Measurements from ENCODE around the gene ABHD10. TPM values are rescaled to one million over a fixed set of nuclear protein-coding genes. Genes with fewer than 3 reads are reported as not detected.
A peak's percentile ranks its signal among the peaks of the same experiment; 100 is the strongest.

Gene ABHD10
- total RNA-seq, 1 donor from 2014 or later = 22.6 TPM

DNA sequence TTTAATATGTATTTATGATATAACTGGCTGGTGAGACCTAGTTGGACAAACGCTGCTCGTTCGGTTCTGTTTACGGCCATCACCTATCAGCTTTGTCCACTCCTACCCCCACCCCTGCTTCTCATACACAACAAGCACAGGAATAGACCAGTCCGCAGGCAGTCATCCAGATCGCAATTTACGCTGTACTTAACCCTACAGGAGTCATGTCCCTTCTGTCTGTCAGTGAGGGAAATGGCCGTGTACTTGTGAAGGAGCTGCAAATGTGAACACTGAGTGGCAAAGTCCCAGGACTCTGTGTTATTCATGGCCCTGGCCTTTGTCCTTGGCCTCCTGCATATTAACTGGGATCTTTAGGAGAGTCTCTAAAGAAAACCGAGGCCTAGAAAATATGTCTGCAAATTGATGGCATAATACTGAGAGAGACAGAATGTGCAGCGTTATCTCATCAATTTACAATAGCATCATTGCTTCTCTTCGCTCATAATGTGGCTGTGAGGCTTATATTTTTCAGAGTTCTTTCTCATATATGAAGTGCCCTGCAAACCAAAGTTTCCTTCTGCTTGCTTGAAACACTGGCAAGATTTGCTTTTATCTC is 7.2 kb upstream of the ABHD10 start:
- peaks cover 7% of the 10 kb centered on the region for H3K36me3 ChIP-seq (ENCODE audit: control insufficient read depth, insufficient read depth, low read length)
- no peaks in the 10 kb centered on the region for H3K27me3 ChIP-seq (ENCODE audit: control insufficient read depth, insufficient read depth, low read length)
- TF ChIP-seq, protein P1, sequence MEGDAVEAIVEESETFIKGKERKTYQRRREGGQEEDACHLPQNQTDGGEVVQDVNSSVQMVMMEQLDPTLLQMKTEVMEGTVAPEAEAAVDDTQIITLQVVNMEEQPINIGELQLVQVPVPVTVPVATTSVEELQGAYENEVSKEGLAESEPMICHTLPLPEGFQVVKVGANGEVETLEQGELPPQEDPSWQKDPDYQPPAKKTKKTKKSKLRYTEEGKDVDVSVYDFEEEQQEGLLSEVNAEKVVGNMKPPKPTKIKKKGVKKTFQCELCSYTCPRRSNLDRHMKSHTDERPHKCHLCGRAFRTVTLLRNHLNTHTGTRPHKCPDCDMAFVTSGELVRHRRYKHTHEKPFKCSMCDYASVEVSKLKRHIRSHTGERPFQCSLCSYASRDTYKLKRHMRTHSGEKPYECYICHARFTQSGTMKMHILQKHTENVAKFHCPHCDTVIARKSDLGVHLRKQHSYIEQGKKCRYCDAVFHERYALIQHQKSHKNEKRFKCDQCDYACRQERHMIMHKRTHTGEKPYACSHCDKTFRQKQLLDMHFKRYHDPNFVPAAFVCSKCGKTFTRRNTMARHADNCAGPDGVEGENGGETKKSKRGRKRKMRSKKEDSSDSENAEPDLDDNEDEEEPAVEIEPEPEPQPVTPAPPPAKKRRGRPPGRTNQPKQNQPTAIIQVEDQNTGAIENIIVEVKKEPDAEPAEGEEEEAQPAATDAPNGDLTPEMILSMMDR (IDR thresholded peaks at IDR 0.05; ENCODE audit: insufficient read depth, low read length, severe bottlenecking) = no peak
- no peak for FAIRE-seq
- no peak for DNase-seq (ENCODE audit: low read depth)
- no peak overlapping the region for H3K4me3 ChIP-seq (ENCODE audit: low read depth, low read length)

DNA sequence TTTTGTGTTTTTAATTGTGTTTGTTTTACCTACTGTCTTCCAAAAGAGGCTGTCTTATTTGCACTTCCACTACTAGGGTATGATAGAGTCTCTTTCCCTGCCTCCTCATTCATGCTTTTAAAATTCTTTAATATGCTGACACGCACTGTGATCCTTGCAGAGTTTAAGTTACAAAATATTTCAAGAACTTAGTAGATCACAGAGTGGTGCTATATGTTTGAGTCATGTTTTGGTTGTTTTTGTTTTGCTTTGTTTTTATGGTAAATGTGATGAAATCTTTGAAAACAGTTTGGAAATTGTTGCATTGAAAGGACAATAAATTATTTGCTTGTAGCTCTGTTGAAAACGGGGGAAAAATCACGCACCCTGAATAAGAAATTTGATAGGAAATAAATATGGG is 5.9 kb upstream of the ABHD10 start:
- TF ChIP-seq, protein P1 (IDR thresholded peaks at IDR 0.05; ENCODE audit: insufficient read depth, low read length, severe bottlenecking) = no peak
- DNase-seq (ENCODE audit: low read depth) (no peak), FAIRE-seq (no peak)
- H3K27me3 ChIP-seq (ENCODE audit: control insufficient read depth, insufficient read depth, low read length) = no peaks in the 10 kb centered on the region
- H3K36me3 ChIP-seq (ENCODE audit: control insufficient read depth, insufficient read depth, low read length) = peaks cover 5% of the 10 kb centered on the region
- H3K4me3 ChIP-seq (ENCODE audit: low read depth, low read length) = no peak overlapping the region

DNA sequence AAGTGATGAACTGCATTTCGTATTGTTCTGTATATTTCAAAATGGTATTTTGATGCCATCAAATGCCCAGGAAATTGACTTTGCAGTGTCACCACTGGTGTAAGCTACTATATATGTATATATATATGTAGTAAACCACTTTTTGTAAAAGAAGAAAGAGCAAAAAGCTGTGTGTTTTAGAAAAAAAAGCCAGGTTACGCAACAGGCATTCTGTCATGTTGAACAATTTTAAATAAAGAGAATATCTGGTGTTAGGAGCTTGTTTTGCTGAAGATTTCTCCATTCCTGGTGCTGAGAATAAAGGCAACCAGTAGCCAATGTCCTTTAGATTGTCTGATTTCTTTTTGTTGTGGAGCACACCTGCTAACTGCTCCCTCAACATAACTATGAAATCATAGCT is 3.7 kb upstream of the ABHD10 start:
- no peak for FAIRE-seq
- H3K36me3 ChIP-seq (ENCODE audit: control insufficient read depth, insufficient read depth, low read length) = peaks cover 5% of the 10 kb centered on the region
- no peak for DNase-seq (ENCODE audit: low read depth)
- TF ChIP-seq, protein P1 (IDR thresholded peaks at IDR 0.05; ENCODE audit: insufficient read depth, low read length, severe bottlenecking) = no peak
- no peaks in the 10 kb centered on the region for H3K27me3 ChIP-seq (ENCODE audit: control insufficient read depth, insufficient read depth, low read length)
- no peak overlapping the region for H3K4me3 ChIP-seq (ENCODE audit: low read depth, low read length)

DNA sequence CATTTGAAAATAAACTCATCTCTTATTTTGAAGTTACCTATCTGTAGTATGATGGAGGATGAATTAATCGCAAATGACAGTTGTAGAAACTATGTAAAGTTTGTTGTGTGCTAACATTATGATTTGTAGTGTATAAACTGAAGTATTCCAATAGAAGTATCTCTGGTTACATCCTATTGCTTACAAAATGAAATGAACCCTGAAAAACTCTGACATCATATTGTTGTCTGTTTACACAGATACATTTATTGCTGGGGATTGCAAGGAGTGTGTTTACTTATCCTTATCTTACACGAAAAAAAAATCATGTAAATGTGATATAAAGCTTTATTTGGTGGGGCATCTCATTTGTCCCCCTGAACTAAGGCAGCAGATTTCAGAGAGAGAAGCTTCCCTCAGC is 2.6 kb upstream of the ABHD10 start:
- no peak for DNase-seq (ENCODE audit: low read depth)
- Histone ChIP-seq H3K27me3 (ENCODE audit: control insufficient read depth, insufficient read depth, low read length) (no peaks in the 10 kb centered on the region), H3K4me3 (ENCODE audit: low read depth, low read length) (no peak overlapping the region), H3K36me3 (ENCODE audit: control insufficient read depth, insufficient read depth, low read length) (peaks cover 5% of the 10 kb centered on the region)
- TF ChIP-seq, protein P1 (IDR thresholded peaks at IDR 0.05; ENCODE audit: insufficient read depth, low read length, severe bottlenecking) = no peak
- no peak for FAIRE-seq

DNA sequence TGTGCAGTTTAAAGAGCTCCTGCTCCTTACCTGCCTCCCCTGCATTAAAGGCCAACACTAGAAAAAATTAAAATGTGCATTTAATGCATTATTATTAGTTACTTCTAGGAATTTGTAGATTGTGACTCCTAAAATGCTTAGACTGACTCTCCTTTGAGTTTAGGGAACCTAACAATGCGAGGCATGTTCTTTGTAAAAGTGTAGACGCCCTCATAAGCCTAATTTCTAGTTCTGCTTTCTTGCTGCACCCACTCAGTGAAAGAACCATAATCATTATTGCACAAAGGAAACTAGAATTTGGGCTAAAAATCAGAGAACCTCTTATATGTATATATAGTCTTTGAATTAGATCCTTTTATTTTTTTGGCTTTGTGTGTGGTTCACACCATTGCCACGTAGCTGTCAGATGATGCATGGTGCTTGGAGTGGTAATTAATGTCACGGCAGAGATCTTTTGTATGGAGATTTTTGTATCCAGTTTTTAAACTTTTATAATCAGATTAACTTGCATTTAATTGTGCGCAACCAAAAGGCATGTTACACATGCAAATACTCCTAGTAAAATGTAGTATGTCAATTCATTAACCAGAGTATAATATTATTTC is 710 bp downstream of the ABHD10 start:
- DNase-seq (ENCODE audit: low read depth) = no peak
- FAIRE-seq = no peak
- Histone ChIP-seq H3K36me3 (ENCODE audit: control insufficient read depth, insufficient read depth, low read length) (no peaks in the 10 kb centered on the region), H3K4me3 (ENCODE audit: low read depth, low read length) (peak overlapping the region; percentile 85), H3K27me3 (ENCODE audit: control insufficient read depth, insufficient read depth, low read length) (no peaks in the 10 kb centered on the region)
- TF ChIP-seq, protein P1 (IDR thresholded peaks at IDR 0.05; ENCODE audit: insufficient read depth, low read length, severe bottlenecking) = no peak

All from bronchial epithelial cell (primary cell).